Islet of Langerhans (tissue), 1 donor: ENCODE measurements around the gene S1PR1.
"Not testable (repeated sequence)": the region's sequence is repeated elsewhere in the genome, so short reads cannot be mapped to it uniquely, and the experiment has no call there.

Experiments used
- FAIRE-seq: peaks from one replicate; lab custom pipeline; 2011; peaks lifted over from hg19 to GRCh38; lab: Jason Lieb, UNC

Gene S1PR1

GRCh38 chr1:101236516-101237228, at the start of gene S1PR1:
Gene S1PR1 (plus strand): TSS chr1:101237019. CDS start chr1:101238985, 1,966 bp downstream.
- no peak for FAIRE-seq

- no peak for FAIRE-seq
Measured at GRCh38 chr1:101187297-101187696, 49.5 kb upstream of the S1PR1 start.

DNA sequence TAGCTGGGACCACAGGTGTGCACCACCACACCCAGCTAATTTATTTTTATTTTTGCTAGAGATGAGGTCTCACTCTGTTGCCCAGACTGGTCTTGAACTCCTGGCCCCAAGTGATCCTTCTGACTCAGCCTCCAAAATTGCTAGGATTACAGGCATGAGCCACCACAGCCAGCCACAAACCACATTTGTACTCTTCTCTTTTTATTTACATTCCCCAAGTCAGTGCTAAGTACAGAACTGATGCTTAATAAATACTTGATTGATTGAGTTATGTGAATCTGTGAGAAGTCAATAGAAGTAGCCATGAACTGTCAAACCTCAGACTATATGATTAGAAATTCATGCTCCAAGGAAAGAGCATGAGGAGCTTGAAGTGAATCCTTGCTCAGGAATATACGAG, 48.5 kb upstream of the S1PR1 start:
- no peak for FAIRE-seq

DNA sequence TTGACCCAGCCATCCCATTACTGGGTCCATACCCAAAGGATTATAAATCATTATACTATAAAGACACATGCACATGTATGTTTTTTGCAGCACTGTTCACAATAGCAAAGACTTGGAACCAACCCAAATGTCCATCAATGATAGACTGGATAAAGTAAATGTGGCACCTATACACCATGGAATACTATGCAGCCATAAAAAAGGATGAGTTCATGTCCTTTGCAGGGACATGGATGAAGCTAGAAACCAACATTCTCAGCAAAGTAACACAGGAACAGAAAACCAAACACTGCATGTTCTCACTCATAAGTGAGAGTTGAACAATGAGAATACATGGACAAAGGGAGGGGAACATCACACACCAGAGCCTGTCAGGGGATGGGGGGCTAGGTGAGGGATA, 47.9 kb upstream of the S1PR1 start:
- not testable (repeated sequence) for FAIRE-seq

DNA sequence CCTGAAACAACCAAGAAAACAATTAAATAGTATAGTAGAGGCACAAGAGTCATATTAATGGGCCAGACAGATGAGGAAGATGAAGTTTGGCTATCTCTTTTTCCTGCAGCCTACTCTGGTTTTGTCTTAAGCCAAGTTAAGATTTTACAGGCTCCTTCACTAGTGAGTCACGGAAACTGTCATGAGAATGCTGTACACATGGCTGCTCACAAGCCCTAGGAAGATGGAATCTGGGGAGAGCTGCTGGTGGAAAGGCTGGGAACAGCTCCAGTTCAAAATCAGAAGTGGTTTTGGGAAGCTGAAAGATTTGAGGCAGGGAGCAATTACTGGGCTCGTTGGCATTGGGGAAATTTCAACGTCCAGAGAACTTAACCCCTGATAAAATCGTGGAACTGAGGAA, 46.4 kb upstream of the S1PR1 start:
- FAIRE-seq, result no peak

GRCh38 chr1:101191049-101191448, 45.8 kb upstream of the S1PR1 start:
- no peak for FAIRE-seq

DNA sequence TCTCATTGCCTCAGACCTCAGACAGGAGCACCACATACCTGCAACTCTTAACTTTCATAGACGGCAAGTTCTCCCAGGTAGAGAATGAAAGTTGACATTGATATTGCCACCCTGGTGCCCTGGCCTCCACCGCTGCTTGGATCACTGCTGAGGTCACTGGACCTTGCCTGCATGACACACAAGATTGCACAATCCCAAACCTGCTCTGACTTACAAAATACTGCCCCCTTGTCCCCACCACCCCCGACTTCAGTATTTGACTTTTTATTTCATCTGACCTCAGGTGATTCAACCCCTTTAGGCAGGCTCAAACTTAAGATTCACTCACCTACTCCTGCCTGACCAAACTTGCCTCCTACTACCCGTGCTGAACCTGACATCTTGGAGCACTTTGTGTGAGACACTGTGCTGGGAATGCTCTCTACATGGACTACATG, 43.1 kb upstream of the S1PR1 start:
- FAIRE-seq, result no peak

- no peak for FAIRE-seq
Measured at GRCh38 chr1:101194746-101195145, 42.1 kb upstream of the S1PR1 start.

GRCh38 chr1:101196668-101197067, 40.2 kb upstream of the S1PR1 start:
- no peak for FAIRE-seq

DNA sequence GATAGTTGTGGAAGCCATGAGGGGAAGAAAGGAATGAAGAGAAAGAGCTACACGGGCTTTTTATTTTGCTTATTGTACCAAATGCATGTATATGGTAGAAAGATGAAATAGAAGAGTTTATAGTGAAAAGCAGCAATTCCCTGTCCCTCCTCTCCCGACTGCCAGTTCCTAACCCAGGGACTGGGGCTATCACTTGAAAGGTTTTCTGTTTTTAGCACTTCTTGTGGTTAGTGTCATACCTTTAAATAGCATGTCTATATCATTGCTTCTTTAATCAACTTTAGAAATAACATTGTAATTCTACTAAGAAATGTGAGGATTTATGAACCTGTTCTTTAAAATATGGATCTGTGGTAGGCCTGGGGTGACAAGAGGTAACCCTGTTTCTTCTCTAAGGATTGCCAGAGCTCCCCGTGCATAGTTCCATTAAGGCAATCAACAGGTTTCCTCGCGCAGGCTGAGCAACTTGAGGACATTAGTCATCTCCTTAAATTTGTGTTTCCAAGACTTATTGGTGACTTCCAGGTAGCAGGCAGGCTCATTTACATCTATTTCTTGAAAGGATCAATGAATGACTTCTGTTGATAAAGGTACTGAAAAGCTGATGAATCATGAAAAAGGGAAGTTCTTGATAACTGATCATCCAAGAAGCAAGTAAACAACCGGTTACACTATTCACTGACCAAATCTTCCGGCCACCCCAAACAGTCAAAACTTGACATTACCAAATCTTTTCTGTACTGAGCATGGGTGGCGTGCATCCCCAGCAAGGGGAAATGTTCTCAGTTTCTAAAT, 37.8 kb upstream of the S1PR1 start:
- FAIRE-seq, result no peak

DNA sequence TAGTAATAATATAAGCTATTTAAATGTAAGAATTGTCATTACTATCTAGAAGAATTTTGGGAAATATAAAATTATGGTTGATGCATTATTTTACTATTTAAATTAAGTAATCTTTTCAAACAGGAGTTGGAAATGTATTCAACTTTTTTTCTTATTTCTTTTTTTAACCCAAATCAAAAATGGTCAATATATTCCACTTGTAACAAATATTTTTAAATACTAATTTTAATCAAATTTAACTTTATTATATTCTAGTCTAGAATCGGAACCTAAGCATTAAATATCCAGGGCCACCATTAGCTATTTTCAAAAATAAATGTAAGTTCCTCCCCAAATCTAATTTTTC, 37.2 kb upstream of the S1PR1 start:
- FAIRE-seq, result no peak

DNA sequence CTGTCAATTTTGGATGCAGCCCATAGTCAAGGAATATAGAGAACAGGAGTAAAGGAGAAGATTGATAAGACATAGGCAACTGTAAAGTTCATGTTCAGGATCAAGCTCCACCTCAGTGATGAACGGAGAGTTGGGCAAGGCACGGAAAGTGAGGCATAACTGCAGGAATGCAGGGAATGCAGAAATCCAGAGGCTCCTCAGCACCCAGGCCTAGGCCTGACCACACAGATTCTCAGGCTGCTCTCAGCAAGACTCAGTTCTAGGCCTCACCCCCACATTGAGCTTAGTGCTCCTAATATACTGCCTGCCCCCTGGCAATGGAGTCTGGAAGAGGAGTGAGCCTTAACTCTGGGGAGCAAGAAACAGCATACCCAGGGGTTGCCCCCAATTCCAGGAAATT, 36.3 kb upstream of the S1PR1 start:
- FAIRE-seq, result no peak

DNA sequence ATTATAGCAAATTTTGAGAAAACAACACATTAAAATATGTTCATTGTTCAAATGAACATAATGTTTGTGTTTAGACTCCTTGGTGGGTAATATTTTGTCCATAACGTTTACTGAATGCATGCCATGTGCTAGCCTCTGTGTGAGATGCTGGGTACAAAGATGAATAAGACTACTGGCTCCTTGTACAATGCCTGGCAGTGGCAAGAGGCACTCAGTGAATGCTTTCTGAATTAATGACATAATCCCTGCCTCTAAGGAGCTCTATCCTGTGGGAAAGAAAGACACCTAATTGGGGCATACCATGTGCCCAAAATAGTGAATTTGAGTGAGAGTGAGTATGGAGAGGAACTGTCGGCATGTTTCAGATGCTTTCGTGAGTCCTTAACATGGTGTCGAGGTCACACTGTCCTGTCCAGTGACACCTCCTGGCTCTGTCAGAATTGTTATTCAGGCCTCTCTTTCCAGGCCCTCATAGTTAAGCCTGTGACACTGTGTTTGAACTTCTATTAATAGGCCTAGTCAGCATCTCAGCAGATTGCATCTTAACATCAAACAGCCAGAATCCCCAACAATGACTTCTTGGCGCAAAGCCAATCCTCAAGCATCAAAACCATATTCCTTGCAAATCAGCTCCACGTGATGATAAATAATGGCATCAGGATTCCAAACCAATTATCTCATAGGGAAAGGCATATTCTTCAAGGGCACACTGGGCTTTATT, 32.8 kb upstream of the S1PR1 start:
- FAIRE-seq, result no peak

DNA sequence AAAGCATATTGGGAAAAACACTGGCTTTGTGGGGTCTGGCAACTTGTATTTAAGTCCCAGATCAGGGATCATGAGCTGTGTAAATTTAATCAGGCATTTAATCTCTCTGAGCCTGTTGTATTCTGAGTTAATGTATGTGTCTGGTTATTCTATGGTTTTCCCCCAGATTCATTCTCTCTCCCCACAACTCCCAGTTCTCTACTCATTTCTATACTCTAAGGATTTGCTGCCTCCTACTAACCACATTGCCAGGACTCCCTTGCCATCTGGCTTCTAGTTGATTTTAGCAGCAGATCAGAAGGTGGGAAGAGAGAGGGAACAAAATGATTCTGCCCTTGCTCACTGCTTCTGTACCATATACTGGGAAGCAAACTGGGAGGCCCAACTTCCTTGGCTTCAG, 31.4 kb upstream of the S1PR1 start:
- FAIRE-seq, result no peak

DNA sequence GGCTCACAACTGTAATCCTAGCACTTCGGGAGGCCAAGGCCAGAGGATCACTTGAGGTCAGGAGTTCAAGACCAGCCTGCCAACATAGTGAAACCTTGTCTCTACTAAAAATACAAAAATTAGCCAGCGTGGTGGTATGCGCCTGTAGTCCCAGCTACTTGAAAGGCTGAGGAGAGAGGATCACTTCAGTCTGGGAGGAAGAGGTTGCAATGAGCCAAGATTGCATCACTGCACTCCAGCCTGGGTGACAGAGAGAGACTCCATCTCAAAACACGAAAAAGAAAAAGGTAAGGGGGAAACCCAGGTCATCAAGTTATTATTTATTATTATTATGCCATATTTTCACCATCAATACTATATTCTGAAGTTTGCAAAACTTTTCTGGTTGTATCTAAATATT, 30.7 kb upstream of the S1PR1 start:
- not testable (repeated sequence) for FAIRE-seq

DNA sequence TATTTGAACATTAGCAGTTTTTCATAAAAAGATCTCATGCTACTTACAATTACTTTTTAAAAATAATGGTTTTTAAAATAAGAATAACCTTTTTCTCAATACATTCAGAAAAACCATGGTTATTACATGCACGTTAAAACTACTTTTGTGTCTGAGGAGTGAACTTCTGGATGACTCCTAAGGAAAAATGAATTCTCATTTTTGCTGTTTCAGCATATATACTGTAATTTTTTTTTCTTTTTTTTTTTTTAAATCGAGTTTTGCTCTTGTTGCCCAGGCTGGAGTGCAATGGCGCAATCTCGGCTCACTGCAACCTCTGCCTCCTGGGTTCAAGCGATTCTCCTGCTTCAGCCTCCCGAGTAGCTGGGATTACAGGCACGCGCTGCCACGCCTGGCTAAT, 29.5 kb upstream of the S1PR1 start:
- not testable (repeated sequence) for FAIRE-seq

GRCh38 chr1:101207891-101208290, 28.9 kb upstream of the S1PR1 start:
- no peak for FAIRE-seq

GRCh38 chr1:101215363-101216011, 21.3 kb upstream of the S1PR1 start:
- FAIRE-seq, result no peak

DNA sequence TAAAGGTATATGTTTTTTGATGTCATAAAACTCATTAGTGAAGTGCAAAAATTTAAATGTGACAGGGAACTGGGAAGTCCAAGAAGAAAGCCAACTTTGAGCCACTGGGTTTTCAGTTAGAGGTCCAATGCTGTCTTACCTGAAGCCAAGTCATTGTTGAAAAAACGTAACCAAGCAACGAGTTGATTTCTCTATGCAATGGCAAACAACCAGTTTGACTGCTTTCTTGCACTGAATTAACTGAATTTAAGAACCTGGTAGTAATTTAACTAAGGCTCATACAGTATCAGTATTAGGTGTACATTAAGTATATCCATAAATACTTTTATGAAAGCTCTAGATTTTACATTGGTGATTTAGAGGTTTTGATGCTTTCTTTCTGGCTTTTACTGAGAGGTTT, 20.2 kb upstream of the S1PR1 start:
- FAIRE-seq, result no peak

GRCh38 chr1:101217148-101217547, 19.7 kb upstream of the S1PR1 start:
- FAIRE-seq, result no peak

DNA sequence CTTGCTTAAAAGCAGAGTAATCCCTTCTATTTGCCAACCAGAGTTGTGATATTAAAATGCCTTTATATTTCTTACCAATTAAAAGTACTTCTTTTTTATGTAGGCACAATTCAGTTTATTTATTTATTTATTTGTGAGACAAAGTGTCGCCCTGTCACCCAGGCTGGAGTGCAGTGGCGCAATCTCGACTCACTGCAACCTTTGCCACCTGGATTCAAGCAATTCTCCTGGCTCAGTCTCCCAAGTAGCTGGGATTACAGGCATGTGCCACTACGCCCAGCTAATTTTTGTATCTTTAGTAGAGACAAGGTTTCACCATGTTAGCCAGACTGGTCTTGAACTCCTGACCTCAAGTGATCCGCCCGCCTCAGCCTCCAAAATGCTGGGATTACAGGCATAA, 17.9 kb upstream of the S1PR1 start:
- not testable (repeated sequence) for FAIRE-seq
